HG03103 (cell line): ENCODE data around the gene CDKAL1.
"Not testable (repeated sequence)": the region's sequence is repeated elsewhere in the genome, so short reads cannot be mapped to it uniquely, and the experiment has no call there.

Experiments
- ATAC-seq: cut with Tn5 transposase; IDR thresholded peaks from one replicate; pipeline ENCODE4 v1.9.1; 2021; ENCODE audit warnings: low read depth; ENCODE audit not compliant: unreplicated experiment

Gene CDKAL1

DNA sequence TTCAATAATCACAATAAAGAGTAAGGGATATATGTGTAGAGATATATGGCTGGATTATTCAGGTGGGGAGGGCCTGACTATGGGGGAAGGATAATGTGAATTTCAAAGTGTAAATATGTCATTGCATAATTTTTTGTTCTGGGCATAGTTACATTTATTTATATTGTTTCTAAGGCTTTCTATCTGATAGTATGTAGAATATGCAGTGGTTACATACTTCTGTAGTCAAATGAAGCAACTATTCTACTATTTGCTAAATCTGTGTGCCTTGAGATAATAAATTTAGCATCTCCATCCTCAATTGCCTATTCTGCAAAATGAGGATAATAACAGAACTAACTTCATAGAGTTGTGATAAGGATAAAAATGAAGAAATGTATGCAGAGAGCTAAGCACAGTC is 359.2 kb downstream of the CDKAL1 start:
- no peak for ATAC-seq

DNA sequence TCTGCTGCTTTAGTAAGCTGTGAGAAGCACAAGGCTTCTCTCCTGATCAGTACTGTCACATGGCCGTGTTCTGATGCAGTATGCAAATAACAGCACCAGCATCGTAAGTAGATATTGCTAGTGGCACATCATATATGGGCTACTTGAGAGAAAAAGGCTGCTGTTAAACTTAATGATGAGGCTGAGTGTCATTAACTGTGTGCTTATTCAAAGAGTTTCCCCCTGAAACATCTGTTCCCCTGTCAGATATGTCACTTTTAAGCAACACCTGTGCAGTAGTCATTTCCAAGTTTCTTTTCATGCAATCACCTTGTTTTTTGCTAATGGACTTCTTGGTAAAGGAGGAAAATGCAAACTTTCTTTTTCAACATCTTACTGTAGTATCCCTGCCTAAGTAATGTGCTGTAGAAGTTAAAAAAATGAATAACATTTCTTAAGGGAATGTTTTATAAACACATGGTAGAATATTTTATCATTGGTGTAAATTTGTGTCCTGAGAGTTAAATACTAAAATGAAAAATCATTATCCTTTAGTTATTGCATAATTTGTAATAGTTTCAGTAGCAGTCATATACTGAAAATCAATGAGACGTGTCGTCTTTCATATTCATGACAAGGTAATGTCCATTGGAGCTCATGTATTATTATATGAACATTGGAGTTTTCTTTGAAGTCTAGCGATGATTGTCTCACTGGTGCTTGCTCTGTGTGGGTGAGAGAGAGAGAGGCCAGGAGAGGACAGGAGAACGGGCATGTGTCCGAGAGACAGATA is 366.3 kb downstream of the CDKAL1 start:
- ATAC-seq: peak; percentile 72

DNA sequence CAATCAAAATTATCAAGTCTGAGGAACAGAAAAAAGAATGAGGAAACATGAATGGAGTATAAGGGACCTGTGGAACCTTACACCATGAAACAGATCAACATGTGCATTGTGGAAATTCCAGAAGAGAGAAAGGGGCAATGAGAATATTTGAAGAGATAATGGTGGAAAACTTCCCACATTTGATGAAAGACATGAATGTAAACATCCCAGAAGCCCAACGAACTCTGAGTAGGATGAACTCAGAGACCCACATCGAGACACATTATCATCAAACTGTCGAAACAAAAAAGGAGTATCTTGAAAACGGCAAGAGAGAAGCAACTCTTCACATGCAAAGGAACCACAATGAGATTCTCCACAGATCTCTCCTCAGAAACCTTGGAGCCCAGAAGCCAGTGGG is 371.1 kb downstream of the CDKAL1 start:
- ATAC-seq: no peak

DNA sequence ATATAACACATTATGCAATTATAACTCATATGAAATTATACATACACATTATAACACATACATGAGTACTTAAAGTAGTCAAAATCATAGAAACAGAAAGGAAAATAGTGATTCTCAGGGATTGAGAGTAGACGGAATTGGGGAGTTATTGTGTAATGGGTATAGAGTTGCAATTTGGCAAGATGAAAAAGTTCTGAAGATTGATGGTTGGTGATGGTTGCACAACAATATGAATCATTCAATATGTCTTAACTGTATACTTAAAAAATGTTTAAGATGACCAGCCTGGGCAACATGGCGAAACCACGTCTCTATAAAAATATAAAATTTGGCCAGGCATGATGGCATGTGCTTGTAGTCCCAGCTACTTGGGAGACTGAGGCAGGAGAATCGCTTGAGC is 372.7 kb downstream of the CDKAL1 start:
- no peak for ATAC-seq

GRCh38 chr6:20907486-20908071 is 373.3 kb downstream of the CDKAL1 start:
- no peak for ATAC-seq

DNA sequence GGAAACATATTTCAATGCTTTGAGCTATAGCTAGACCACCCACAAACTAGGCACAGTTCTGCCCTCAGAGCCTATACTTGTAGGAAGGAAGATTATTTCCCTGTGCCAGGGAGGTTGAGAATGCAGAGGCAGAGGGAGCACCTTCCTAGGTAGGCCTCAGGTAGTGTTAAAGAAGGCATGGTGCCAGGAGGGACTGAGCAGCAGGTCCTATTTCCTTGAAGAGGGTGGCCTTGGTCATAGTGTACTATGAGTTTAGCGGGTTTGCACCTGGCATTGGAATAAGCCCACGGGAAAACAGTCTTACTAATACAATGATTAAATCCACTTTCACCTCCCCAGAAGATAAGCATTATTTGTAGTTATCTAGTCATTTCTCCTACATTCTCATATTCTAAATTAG is 375.4 kb downstream of the CDKAL1 start:
- no peak for ATAC-seq

GRCh38 chr6:20911712-20912111 is 377.5 kb downstream of the CDKAL1 start:
- ATAC-seq: no peak

DNA sequence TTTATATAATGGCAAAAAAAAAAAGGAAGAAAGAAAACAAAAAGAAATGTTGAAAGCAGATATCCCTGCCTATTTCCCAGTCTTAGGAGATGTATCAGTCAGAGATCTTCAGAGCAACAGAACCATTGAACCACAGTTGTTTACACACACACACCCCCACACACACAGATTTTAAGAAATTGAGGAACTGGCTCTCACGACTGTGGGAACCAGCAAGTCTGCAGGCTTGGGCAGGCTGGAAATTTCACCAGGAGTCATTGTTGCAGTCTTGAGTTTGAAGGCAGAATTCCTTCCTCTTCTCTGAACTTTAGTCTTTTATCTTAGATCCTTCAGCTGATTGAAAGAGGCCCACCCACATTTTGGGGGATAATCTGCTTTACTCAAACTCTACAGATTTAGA is 380.9 kb downstream of the CDKAL1 start:
- no peak for ATAC-seq

- ATAC-seq: no peak
These were observed 381.4 kb downstream of the CDKAL1 start for GRCh38 chr6:20915626-20916025.

DNA sequence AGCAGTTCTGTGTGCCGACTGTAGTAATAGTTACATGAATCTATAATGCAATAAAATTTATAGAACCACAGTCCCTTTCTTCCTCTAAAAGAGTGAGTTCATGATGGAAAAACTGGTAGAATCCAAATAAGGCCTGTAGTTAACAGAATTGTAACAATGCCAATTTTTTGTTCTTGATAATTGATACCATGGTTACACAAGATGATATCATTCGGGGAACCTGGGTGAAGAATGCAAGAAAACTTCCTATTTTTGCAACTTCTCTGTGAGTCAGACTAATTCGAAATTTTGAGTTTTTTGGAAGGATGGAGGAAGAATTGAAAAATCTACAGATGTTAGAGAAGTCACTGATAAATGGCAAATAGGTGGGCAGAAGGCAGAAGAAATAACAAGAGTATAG is 381.8 kb downstream of the CDKAL1 start:
- no peak for ATAC-seq

DNA sequence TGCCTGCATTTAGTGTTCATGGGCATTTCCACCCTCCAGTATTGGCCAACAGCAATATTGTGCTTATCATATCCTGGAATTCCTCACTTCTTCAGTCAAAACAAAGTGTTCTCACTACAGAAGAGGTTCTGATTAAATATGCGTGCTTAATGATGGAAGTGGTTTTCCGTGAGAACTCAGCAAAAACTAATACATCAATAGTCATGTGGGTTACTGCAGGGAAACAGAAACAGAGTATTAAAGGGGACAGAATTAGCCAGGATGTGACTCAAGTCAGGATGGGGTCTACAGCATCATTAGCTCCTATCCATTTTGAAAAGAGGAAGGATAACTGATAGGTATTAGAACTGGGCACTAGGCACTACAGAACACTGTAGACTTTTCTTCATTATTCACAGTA is 384.6 kb downstream of the CDKAL1 start:
- ATAC-seq: peak; percentile 42

- ATAC-seq: peak; percentile 76
These were observed 385.6 kb downstream of the CDKAL1 start for GRCh38 chr6:20919677-20920385.

GRCh38 chr6:20921578-20921977 is 387.3 kb downstream of the CDKAL1 start:
- ATAC-seq: no peak

- ATAC-seq: no peak
These were observed 388.5 kb downstream of the CDKAL1 start for GRCh38 chr6:20922743-20923142.

GRCh38 chr6:20924094-20924493 is 389.8 kb downstream of the CDKAL1 start:
- not testable (repeated sequence) for ATAC-seq

- no peak for ATAC-seq
These were observed 390.8 kb downstream of the CDKAL1 start for GRCh38 chr6:20924911-20925543.

- no peak for ATAC-seq
These were observed 393.0 kb downstream of the CDKAL1 start for GRCh38 chr6:20927130-20927860.

GRCh38 chr6:20929283-20929682 is 395.0 kb downstream of the CDKAL1 start:
- ATAC-seq: no peak

DNA sequence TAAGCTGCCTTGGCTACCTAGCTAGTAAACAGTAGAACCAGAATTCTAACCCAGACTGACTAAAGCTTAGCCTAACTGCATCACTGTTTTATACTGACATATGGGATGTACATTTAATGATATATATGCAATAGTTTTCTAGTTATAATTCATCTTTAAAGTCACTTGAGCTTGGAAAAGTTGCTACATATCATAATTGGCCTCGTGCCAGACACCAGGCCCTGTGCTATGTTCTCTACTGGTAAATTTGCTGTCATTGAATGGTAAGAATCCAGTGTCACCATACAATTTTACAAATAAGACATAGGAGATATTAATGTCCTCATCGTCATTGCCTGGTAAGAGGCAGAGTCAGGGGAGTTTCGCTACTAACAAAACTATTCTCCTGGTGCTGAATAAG is 396.8 kb downstream of the CDKAL1 start:
- ATAC-seq: no peak

DNA sequence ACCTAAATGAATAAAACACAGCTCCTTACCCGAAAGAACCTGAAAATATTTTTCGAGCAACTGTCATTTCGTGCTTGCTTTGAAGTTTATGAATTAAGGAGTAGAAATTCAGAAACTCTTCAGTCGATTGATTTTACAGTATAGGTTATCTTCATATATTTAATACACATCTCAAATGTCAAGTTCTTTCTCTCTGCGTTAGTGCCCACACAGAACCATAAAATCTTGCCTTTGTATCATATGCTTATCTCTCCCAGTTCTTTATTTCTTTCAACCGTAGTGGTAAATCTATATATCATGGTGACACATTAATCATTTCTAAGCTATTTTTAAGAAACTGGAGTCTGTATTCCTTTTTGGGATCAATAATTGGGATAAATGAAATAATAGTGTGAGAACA is 397.5 kb downstream of the CDKAL1 start:
- ATAC-seq: no peak

GRCh38 chr6:20932284-20932683 is 398.0 kb downstream of the CDKAL1 start:
- ATAC-seq: no peak
